Measurements from ENCODE around the gene EYA3. TPM values are rescaled to one million over a fixed set of nuclear protein-coding genes. Genes with fewer than 3 reads are reported as not detected.

Gene EYA3
- total RNA-seq, 1 experiment from 2014 or later: 13.0 TPM

GRCh38 chr1:28073867-28074266, 14.5 kb downstream of the EYA3 start:
- no peak for DNase-seq (ENCODE audit: low read depth in 1 of 2, low spot score in 2 of 2)
- H3K9me3 ChIP-seq (replicated peaks): no peaks in the 10 kb centered on the region
- H3K4me1 ChIP-seq (replicated peaks): peaks cover 23% of the 10 kb centered on the region
- no peak overlapping the region for H3K27ac ChIP-seq
- H3K27me3 ChIP-seq (replicated peaks): no peaks in the 10 kb centered on the region
- H3K36me3 ChIP-seq: peaks cover 17% of the 10 kb centered on the region
- no peak overlapping the region for H3K4me3 ChIP-seq

- Histone ChIP-seq H3K4me3 (no peak overlapping the region), H3K27me3 (replicated peaks) (no peaks in the 10 kb centered on the region), H3K36me3 (peaks cover 6% of the 10 kb centered on the region; the same call in 1 of the 2 replicates), H3K27ac (no peak overlapping the region), H3K9me3 (replicated peaks) (no peaks in the 10 kb centered on the region), H3K4me1 (replicated peaks) (peaks cover 26% of the 10 kb centered on the region)
- no peak for DNase-seq (ENCODE audit: low read depth in 1 of 2, low spot score in 2 of 2)
These were observed 16.6 kb downstream of the EYA3 start for GRCh38 chr1:28071813-28072212.

- Histone ChIP-seq H3K36me3 (peaks cover 6% of the 10 kb centered on the region; the same call in 1 of the 2 replicates), H3K27me3 (replicated peaks) (no peaks in the 10 kb centered on the region), H3K9me3 (replicated peaks) (no peaks in the 10 kb centered on the region), H3K4me1 (replicated peaks) (peaks cover 28% of the 10 kb centered on the region), H3K27ac (no peak overlapping the region), H3K4me3 (no peak overlapping the region)
- no peak for DNase-seq (ENCODE audit: low read depth in 1 of 2, low spot score in 2 of 2)
These were observed 17.5 kb downstream of the EYA3 start for GRCh38 chr1:28070725-28071593.

- Histone ChIP-seq H3K4me1 (replicated peaks) (peaks cover 32% of the 10 kb centered on the region), H3K27ac (no peak overlapping the region), H3K9me3 (replicated peaks) (no peaks in the 10 kb centered on the region), H3K36me3 (no peaks in the 10 kb centered on the region), H3K4me3 (no peak overlapping the region), H3K27me3 (replicated peaks) (no peaks in the 10 kb centered on the region)
- no peak for DNase-seq (ENCODE audit: low read depth in 1 of 2, low spot score in 2 of 2)
These were observed 20.8 kb downstream of the EYA3 start for GRCh38 chr1:28067523-28068090.

GRCh38 chr1:28066393-28067154, 21.8 kb downstream of the EYA3 start:
- peaks cover 32% of the 10 kb centered on the region for H3K4me1 ChIP-seq (replicated peaks)
- DNase-seq (ENCODE audit: low read depth in 1 of 2, low spot score in 2 of 2): no peak
- H3K27me3 ChIP-seq (replicated peaks): no peaks in the 10 kb centered on the region
- no peaks in the 10 kb centered on the region for H3K9me3 ChIP-seq (replicated peaks)
- no peaks in the 10 kb centered on the region for H3K36me3 ChIP-seq
- no peak overlapping the region for H3K4me3 ChIP-seq
- no peak overlapping the region for H3K27ac ChIP-seq

- no peak overlapping the region for H3K4me3 ChIP-seq
- no peak for DNase-seq (ENCODE audit: low read depth in 1 of 2, low spot score in 2 of 2)
- no peak overlapping the region for H3K27ac ChIP-seq
- H3K4me1 ChIP-seq (replicated peaks): peaks cover 32% of the 10 kb centered on the region
- no peaks in the 10 kb centered on the region for H3K36me3 ChIP-seq
- H3K27me3 ChIP-seq (replicated peaks): no peaks in the 10 kb centered on the region
- H3K9me3 ChIP-seq (replicated peaks): no peaks in the 10 kb centered on the region
These were observed 24.3 kb downstream of the EYA3 start for GRCh38 chr1:28064064-28064463.

- Histone ChIP-seq H3K4me3 (no peak overlapping the region), H3K27me3 (replicated peaks) (no peaks in the 10 kb centered on the region), H3K4me1 (replicated peaks) (peaks cover 32% of the 10 kb centered on the region), H3K36me3 (no peaks in the 10 kb centered on the region), H3K27ac (no peak overlapping the region), H3K9me3 (replicated peaks) (no peaks in the 10 kb centered on the region)
- DNase-seq (ENCODE audit: low read depth in 1 of 2, low spot score in 2 of 2): no peak
These were observed 25.6 kb downstream of the EYA3 start for GRCh38 chr1:28062806-28063205.

- no peaks in the 10 kb centered on the region for H3K27me3 ChIP-seq (replicated peaks)
- no peak overlapping the region for H3K27ac ChIP-seq
- peaks cover 4% of the 10 kb centered on the region; the same call in 1 of the 2 replicates for H3K4me1 ChIP-seq (replicated peaks)
- no peak for DNase-seq (ENCODE audit: low read depth in 1 of 2, low spot score in 2 of 2)
- H3K36me3 ChIP-seq: peaks cover 3% of the 10 kb centered on the region; the same call in 1 of the 2 replicates
- no peaks in the 10 kb centered on the region for H3K9me3 ChIP-seq (replicated peaks)
- no peak overlapping the region for H3K4me3 ChIP-seq
These were observed 29.2 kb downstream of the EYA3 start for GRCh38 chr1:28058971-28059878.

GRCh38 chr1:28058168-28058567, 30.2 kb downstream of the EYA3 start:
- no peak overlapping the region for H3K27ac ChIP-seq
- H3K4me3 ChIP-seq: no peak overlapping the region
- DNase-seq (ENCODE audit: low read depth in 1 of 2, low spot score in 2 of 2): no peak
- no peaks in the 10 kb centered on the region for H3K27me3 ChIP-seq (replicated peaks)
- peaks cover 3% of the 10 kb centered on the region; the same call in 1 of the 2 replicates for H3K36me3 ChIP-seq
- no peaks in the 10 kb centered on the region for H3K9me3 ChIP-seq (replicated peaks)
- H3K4me1 ChIP-seq (replicated peaks): no peaks in the 10 kb centered on the region

- no peaks in the 10 kb centered on the region for H3K27me3 ChIP-seq (replicated peaks)
- H3K9me3 ChIP-seq (replicated peaks): no peaks in the 10 kb centered on the region
- no peak overlapping the region for H3K4me3 ChIP-seq
- H3K36me3 ChIP-seq: peaks cover 6% of the 10 kb centered on the region
- no peaks in the 10 kb centered on the region for H3K4me1 ChIP-seq (replicated peaks)
- DNase-seq (ENCODE audit: low read depth in 1 of 2, low spot score in 2 of 2): no peak
- H3K27ac ChIP-seq: no peak overlapping the region
These were observed 32.1 kb downstream of the EYA3 start for GRCh38 chr1:28056129-28056925.

- Histone ChIP-seq H3K4me1 (replicated peaks) (peaks cover 8% of the 10 kb centered on the region), H3K27me3 (replicated peaks) (no peaks in the 10 kb centered on the region), H3K9me3 (replicated peaks) (no peaks in the 10 kb centered on the region), H3K36me3 (peaks cover 27% of the 10 kb centered on the region), H3K4me3 (no peak overlapping the region), H3K27ac (no peak overlapping the region)
- DNase-seq (ENCODE audit: low read depth in 1 of 2, low spot score in 2 of 2): no peak
These were observed 37.6 kb downstream of the EYA3 start for GRCh38 chr1:28050776-28051175.

GRCh38 chr1:28046716-28047115, 41.7 kb downstream of the EYA3 start:
- Histone ChIP-seq H3K4me3 (no peak overlapping the region), H3K9me3 (replicated peaks) (no peaks in the 10 kb centered on the region), H3K27me3 (replicated peaks) (no peaks in the 10 kb centered on the region), H3K27ac (no peak overlapping the region), H3K36me3 (peaks cover 42% of the 10 kb centered on the region), H3K4me1 (replicated peaks) (peaks cover 9% of the 10 kb centered on the region)
- DNase-seq (ENCODE audit: low read depth in 1 of 2, low spot score in 2 of 2): no peak

Data from SJSA1 (cell line).